ENCODE results near the gene EXOG. TPM values are rescaled to one million over a fixed set of nuclear protein-coding genes. Genes with fewer than 3 reads are reported as not detected.

The EXOG gene
- total RNA-seq, 1 experiment from 2014 or later, result 8.3 TPM

- ChIA-PET RAD21 (ENCODE audit: low non-redundant PET in 1 of 2, low total read pairs in 2 of 2, uncharacterized antibody in 2 of 2, unreplicated experiment in 2 of 2) (no interaction called here), POLR2A (no interaction called here), CTCF (no interaction called here)
- no peaks in the 10 kb centered on the region for H3K9me2 ChIP-seq (ENCODE audit: insufficient read depth)
- DNase-seq (ENCODE audit: low read depth, low spot score), result no peak
- no peak for TF ChIP-seq FOSL1 (IDR thresholded peaks at IDR 0.05; ENCODE audit: low read depth)
- no peak for TF ChIP-seq TCF7L2 (IDR thresholded peaks at IDR 0.05; ENCODE audit: borderline replicate concordance, extremely low read depth, insufficient read depth, insufficient read length)
- TF ChIP-seq SP1 (IDR thresholded peaks at IDR 0.05; ENCODE audit: low read depth), result no peak
- TF ChIP-seq CBX3 (IDR thresholded peaks at IDR 0.05; ENCODE audit: low read depth), result no peak
- TF ChIP-seq YY1 (IDR thresholded peaks at IDR 0.05; ENCODE audit: extremely low read depth, insufficient replicate concordance, low read depth, low read length), result no peak
- TF ChIP-seq SRF (IDR thresholded peaks at IDR 0.05; ENCODE audit: low read depth), result no peak
- no peak for TF ChIP-seq CEBPB (IDR thresholded peaks at IDR 0.05; ENCODE audit: low read depth)
- TF ChIP-seq RAD21 (IDR thresholded peaks at IDR 0.05; ENCODE audit: low read depth), result no peak
- no peak for TF ChIP-seq EZH2phosphoT487 (IDR thresholded peaks at IDR 0.05; ENCODE audit: borderline replicate concordance)
- TF ChIP-seq, protein P1, sequence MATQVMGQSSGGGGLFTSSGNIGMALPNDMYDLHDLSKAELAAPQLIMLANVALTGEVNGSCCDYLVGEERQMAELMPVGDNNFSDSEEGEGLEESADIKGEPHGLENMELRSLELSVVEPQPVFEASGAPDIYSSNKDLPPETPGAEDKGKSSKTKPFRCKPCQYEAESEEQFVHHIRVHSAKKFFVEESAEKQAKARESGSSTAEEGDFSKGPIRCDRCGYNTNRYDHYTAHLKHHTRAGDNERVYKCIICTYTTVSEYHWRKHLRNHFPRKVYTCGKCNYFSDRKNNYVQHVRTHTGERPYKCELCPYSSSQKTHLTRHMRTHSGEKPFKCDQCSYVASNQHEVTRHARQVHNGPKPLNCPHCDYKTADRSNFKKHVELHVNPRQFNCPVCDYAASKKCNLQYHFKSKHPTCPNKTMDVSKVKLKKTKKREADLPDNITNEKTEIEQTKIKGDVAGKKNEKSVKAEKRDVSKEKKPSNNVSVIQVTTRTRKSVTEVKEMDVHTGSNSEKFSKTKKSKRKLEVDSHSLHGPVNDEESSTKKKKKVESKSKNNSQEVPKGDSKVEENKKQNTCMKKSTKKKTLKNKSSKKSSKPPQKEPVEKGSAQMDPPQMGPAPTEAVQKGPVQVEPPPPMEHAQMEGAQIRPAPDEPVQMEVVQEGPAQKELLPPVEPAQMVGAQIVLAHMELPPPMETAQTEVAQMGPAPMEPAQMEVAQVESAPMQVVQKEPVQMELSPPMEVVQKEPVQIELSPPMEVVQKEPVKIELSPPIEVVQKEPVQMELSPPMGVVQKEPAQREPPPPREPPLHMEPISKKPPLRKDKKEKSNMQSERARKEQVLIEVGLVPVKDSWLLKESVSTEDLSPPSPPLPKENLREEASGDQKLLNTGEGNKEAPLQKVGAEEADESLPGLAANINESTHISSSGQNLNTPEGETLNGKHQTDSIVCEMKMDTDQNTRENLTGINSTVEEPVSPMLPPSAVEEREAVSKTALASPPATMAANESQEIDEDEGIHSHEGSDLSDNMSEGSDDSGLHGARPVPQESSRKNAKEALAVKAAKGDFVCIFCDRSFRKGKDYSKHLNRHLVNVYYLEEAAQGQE (IDR thresholded peaks at IDR 0.05; ENCODE audit: low read depth), result no peak
- no peak for TF ChIP-seq SIN3A (IDR thresholded peaks at IDR 0.05; ENCODE audit: low read depth)
- no peak for TF ChIP-seq ELF1 (IDR thresholded peaks at IDR 0.05; ENCODE audit: borderline replicate concordance, low read depth)
- TF ChIP-seq, protein P2, sequence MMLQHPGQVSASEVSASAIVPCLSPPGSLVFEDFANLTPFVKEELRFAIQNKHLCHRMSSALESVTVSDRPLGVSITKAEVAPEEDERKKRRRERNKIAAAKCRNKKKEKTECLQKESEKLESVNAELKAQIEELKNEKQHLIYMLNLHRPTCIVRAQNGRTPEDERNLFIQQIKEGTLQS (IDR thresholded peaks at IDR 0.05), result no peak
- TF ChIP-seq EGR1 (IDR thresholded peaks at IDR 0.05; ENCODE audit: low read depth), result no peak
- TF ChIP-seq ZFX (IDR thresholded peaks at IDR 0.05), result no peak
- TF ChIP-seq EZH2 (IDR thresholded peaks at IDR 0.05), result no peak
- no peak for TF ChIP-seq MAX (IDR thresholded peaks at IDR 0.05)
- no peak overlapping the region for H3K27ac ChIP-seq (ENCODE audit: low read depth, low read length)
- H4K20me1 ChIP-seq (ENCODE audit: insufficient read depth), result no peaks in the 10 kb centered on the region
- H3K4me2 ChIP-seq (ENCODE audit: low read length), result no peak overlapping the region
- no peaks in the 10 kb centered on the region for H3K79me2 ChIP-seq (ENCODE audit: insufficient read depth, low read length)
- H3K9me3 ChIP-seq (ENCODE audit: control insufficient read depth in 1 of 2, insufficient read depth in 1 of 2, low read depth in 1 of 2, low read length in 2 of 2), result no peaks in the 10 kb centered on the region
- no peak overlapping the region for H3K4me3 ChIP-seq (replicated peaks in 1 of 2; ENCODE audit: low read depth in 1 of 2, low read length in 2 of 2)
- no TSS peak for BruUV-seq (replicated peaks)
- intact Hi-C loops (cut with micrococcal nuclease), result no loop called here
- H2AFZ ChIP-seq (ENCODE audit: low read depth, low read length, poor library complexity, severe bottlenecking), result no peak overlapping the region
- H3K27me3 ChIP-seq (ENCODE audit: insufficient read depth, low read length), result no peaks in the 10 kb centered on the region
- H3K9ac ChIP-seq (ENCODE audit: low read length), result no peak overlapping the region
- ATAC-seq, result no peak
- H3K36me3 ChIP-seq (ENCODE audit: control insufficient read depth in 1 of 2, insufficient read depth in 2 of 2, low read length in 2 of 2), result no peaks in the 10 kb centered on the region; a peak in 1 of 4 replicates
- H3K4me1 ChIP-seq (ENCODE audit: control insufficient read depth in 1 of 2, insufficient read depth in 2 of 2, low read length in 2 of 2), result no peaks in the 10 kb centered on the region
Observed at GRCh38 chr3:38554127-38554827, 58.1 kb downstream of the EXOG start.
